Activated gamma-delta T cell treated with Interleukin-2 at 50 U/mL for 16 hours (primary cell): ENCODE measurements around the gene IL31.

Source experiments
- DNase-seq: peaks from one replicate; pipeline ENCODE4 v3.0.0-alpha.2; 2020

The IL31 gene

DNA sequence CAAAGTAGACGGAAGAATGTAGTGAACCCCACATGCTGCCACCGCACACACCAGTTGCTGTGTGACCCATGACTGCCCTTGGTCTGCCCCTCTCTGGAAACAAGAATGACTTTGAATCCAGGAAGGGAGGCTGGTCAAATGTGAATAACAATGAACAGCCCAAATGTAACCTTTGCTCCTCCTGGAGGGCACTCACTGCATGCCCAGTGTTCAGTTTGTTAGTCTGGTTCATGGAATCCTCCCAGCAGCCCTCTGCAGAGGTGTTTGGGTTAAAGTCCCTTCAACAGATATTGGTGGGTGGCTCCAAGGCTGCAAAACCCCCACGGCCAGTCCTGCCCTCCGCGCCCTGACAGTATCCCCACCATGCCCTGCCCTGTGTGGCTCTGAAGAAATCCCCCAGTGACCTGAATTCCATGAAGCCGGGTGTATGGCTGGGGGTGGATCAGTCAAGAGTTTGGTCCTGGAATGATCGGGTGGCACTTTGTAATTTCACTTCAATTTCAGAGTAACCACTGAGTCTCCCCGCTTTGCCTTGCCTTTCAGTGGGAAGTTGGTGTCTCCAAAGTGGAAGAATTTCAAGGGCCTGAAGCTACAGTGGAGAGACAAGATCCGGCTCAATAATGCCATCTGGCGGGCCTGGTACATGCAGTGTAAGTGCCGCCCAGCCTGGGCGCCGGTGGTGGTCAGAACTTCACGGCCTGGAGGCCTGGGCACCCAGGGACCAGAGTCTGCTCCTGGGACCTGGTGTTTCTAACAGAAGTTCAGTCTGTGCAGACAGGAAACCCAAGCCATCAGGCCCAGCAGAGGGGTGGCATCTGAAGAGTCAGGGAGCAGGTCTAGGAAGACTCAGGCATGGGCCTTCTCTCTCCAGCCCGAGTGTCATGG, 47.1 kb downstream of the IL31 start:
- no peak for DNase-seq

DNA sequence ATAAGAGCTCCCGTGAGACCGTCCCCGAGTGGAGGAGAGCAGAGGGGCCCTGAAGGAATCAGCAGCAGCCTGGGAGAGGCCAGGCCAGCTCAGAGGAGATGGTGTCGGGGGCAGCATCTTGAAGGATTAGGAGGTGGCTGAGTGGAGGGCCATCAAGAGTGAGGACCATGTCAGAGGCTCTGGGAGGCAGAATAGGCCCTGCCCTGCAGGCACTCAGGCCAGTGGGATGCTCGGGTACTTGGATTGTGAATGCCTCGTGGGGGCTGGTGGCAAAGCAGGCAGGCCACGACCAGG, 47.7 kb downstream of the IL31 start:
- DNase-seq: no peak

DNA sequence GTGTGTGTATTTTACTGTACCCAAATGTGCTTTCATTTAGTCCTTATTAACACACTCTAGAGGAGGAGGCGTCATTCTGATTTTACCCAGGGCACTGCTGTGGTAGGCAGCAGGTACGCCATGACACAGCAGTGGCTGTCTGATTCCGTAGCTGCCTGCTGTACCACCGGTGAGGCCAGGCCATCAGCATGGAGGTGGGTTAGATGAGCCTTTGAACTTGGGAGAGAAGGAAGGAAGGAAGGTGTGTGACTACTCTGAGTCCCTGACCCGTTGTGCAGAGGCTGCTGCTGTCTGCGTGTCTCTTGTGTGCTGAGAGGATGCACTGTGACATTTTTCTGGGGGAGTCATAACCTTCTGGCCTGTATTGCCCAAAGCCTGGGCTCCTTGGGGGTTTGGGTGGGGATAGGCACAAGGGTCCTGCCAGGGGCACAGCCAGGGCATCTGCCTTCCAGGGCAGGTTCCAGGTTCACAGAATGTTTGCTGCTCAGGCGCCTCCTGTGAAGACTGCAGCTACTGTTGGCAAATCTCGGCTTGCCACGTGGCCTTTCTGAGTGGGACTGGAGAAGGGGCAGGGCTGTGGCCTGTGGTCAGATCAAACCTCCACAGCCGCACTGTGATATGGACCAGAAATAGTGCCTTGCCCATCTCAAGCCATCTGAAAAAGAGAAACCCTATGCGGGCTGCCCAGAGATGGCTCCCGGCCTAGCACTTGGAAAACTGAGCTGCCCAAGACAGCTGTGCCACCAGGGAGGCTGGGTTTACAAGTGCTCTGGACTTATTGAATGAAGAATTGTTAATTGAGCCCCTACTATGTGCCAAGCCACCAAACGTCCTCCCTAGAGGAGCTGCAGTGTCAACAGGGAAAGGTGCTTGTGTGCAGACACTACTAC, 48.3 kb downstream of the IL31 start:
- no peak for DNase-seq

DNA sequence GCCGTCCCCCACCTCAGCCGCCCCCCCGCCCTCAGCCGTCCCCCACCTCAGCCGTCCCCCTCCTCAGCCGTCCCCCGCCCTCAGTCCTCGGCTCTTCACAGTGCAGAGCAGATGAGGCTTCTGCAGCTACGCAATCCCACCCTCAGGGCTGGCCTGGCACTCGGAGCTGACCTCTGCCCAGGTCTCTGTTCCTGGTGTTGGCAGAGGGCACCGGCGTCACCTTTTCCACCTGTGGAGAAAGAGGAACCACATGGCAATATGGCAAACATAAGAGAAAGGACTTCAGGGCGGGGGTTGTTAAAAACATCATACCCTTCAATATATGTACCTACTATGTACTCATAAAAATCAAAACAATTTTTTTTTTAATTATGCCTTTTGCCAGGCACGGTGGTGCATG, 49.7 kb downstream of the IL31 start:
- no peak for DNase-seq

GRCh38 chr12:122123761-122124145, 50.3 kb downstream of the IL31 start:
- no peak for DNase-seq

- peak; percentile 70 for DNase-seq
These were observed 50.8 kb downstream of the IL31 start for GRCh38 chr12:122123051-122123760.
